Nephron progenitor cell (in vitro differentiated cells): ENCODE results near the gene ZNF615.
"Not testable (repeated sequence)": the region's sequence is repeated elsewhere in the genome, so short reads cannot be mapped to it uniquely, and the experiment has no call there.

Source experiments
- DNase-seq: peaks from one replicate; pipeline ENCODE4 v3.0.0; 2021
- H3K27ac Mint-ChIP-seq: 2 replicates; pipeline ENCODE4 v1.8.0; 2021; ENCODE audit warnings: mild to moderate bottlenecking, moderate library complexity, mixed read lengths
- H3K27me3 Mint-ChIP-seq: 2 replicates; pipeline ENCODE4 v1.8.0; 2021; ENCODE audit warnings: mild to moderate bottlenecking, low read depth, mixed read lengths; ENCODE audit not compliant: poor library complexity
- H3K36me3 Mint-ChIP-seq: 2 replicates; pipeline ENCODE4 v1.8.0; 2021; ENCODE audit warnings: low read depth, mixed read lengths
- H3K4me1 Mint-ChIP-seq: 2 replicates; pipeline ENCODE4 v1.8.0; 2021; ENCODE audit warnings: mixed read lengths
- H3K4me3 Mint-ChIP-seq: 2 replicates; pipeline ENCODE4 v1.8.0; 2021; ENCODE audit warnings: mild to moderate bottlenecking, moderate library complexity, mixed read lengths
- H3K9me3 Mint-ChIP-seq: 2 replicates; pipeline ENCODE4 v1.8.0; 2021; ENCODE audit warnings: mild to moderate bottlenecking, moderate library complexity, mixed read lengths
- CTCF ChIP-seq: fragments of 200-600 bp; sonication (generic); IDR thresholded peaks from 2 replicates; pipeline ENCODE4 v1.5.0; 2021; ENCODE audit warnings: antibody characterized with exemption

The ZNF615 gene

GRCh38 chr19:51983361-51983760 lies 24.6 kb downstream of the ZNF615 start:
- H3K4me1 Mint-ChIP-seq, result peaks cover 10% of the 10 kb centered on the region
- H3K9me3 Mint-ChIP-seq, result peaks cover 95% of the 10 kb centered on the region
- no peak for DNase-seq
- H3K27ac Mint-ChIP-seq, result no peak overlapping the region
- peaks cover 86% of the 10 kb centered on the region for H3K36me3 Mint-ChIP-seq
- TF ChIP-seq CTCF, result no peak
- no peak overlapping the region for H3K4me3 Mint-ChIP-seq
- peaks cover 3% of the 10 kb centered on the region for H3K27me3 Mint-ChIP-seq

GRCh38 chr19:51980926-51981325 lies 27.1 kb downstream of the ZNF615 start:
- not testable (repeated sequence) for H3K27me3 Mint-ChIP-seq, H3K4me1 Mint-ChIP-seq, H3K27ac Mint-ChIP-seq, DNase-seq, H3K4me3 Mint-ChIP-seq
- Mint-ChIP-seq H3K36me3 (peaks cover 89% of the 10 kb centered on the region), H3K9me3 (peaks cover 96% of the 10 kb centered on the region)

- TF ChIP-seq CTCF, result no peak
- DNase-seq, result no peak
- Mint-ChIP-seq H3K36me3 (peaks cover 94% of the 10 kb centered on the region), H3K4me3 (no peak overlapping the region), H3K27ac (no peak overlapping the region), H3K4me1 (no peaks in the 10 kb centered on the region), H3K27me3 (no peaks in the 10 kb centered on the region), H3K9me3 (peaks cover 97% of the 10 kb centered on the region)
These were observed 27.8 kb downstream of the ZNF615 start for GRCh38 chr19:51980116-51980736.

- peaks cover 98% of the 10 kb centered on the region for H3K36me3 Mint-ChIP-seq
- H3K4me3 Mint-ChIP-seq, result no peak overlapping the region
- peaks cover 99% of the 10 kb centered on the region for H3K9me3 Mint-ChIP-seq
- no peaks in the 10 kb centered on the region for H3K4me1 Mint-ChIP-seq
- no peak for DNase-seq
- H3K27ac Mint-ChIP-seq, result no peak overlapping the region
- TF ChIP-seq CTCF, result no peak
- H3K27me3 Mint-ChIP-seq, result no peaks in the 10 kb centered on the region
These were observed 29.1 kb downstream of the ZNF615 start for GRCh38 chr19:51978882-51979281.

GRCh38 chr19:51977346-51977745 lies 30.7 kb downstream of the ZNF615 start:
- H3K4me1 Mint-ChIP-seq, result no peaks in the 10 kb centered on the region
- no peak for TF ChIP-seq CTCF
- no peak for DNase-seq
- peaks cover 99% of the 10 kb centered on the region for H3K36me3 Mint-ChIP-seq
- no peak overlapping the region for H3K27ac Mint-ChIP-seq
- H3K9me3 Mint-ChIP-seq, result peaks cover 99% of the 10 kb centered on the region
- no peak overlapping the region for H3K4me3 Mint-ChIP-seq
- H3K27me3 Mint-ChIP-seq, result no peaks in the 10 kb centered on the region

GRCh38 chr19:51976852-51977251 lies 31.2 kb downstream of the ZNF615 start:
- DNase-seq, result no peak
- Mint-ChIP-seq H3K27me3 (peaks cover under 1% of the 10 kb centered on the region), H3K9me3 (peaks cover 100% of the 10 kb centered on the region), H3K27ac (no peak overlapping the region), H3K4me3 (no peak overlapping the region), H3K4me1 (no peaks in the 10 kb centered on the region), H3K36me3 (peaks cover 100% of the 10 kb centered on the region)
- TF ChIP-seq CTCF, result no peak

- not testable (repeated sequence) for H3K27ac Mint-ChIP-seq, H3K27me3 Mint-ChIP-seq, H3K4me1 Mint-ChIP-seq, H3K4me3 Mint-ChIP-seq, DNase-seq
- Mint-ChIP-seq H3K36me3 (peaks cover 100% of the 10 kb centered on the region), H3K9me3 (peaks cover 100% of the 10 kb centered on the region)
These were observed 32.2 kb downstream of the ZNF615 start for GRCh38 chr19:51975787-51976186.
